Kidney capillary endothelial cell (primary cell): ENCODE results near the gene CRY2.

Source experiments
- DNase-seq: peaks from one replicate; pipeline ENCODE4 v3.0.0-alpha.2; 2018; ENCODE audit warnings: low spot score

CRY2 gene

DNA sequence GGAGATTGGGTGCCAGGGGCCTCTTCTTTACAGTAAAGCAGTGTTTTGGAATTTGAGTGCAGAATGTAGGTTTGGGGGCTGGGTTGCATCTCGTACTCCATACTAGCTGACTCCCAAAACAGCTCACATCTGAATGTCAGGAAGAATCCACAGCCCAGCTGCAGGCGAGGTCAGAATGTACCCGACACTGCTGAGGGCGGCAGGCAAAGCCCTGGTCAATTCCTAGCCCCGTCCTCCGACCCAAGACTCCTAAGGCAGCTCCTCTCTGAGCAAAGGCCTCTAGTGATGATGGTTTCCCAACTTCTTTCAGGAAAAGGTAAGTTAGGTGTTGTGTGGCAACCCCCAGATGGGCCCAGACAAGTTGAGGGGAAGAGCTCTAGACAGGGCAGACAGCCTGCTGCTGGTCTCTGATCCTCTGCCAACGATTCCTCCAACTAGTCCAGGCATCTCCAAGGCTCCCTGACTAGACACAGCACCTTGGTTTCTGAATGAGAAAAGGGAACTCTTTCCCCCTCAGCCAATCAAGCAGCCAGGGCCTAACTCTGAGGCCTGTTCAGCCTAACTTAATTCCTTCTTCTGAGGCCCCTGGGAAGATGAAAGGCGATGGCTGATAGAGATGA, 83.8 kb downstream of the CRY2 start:
- DNase-seq, result no peak

DNA sequence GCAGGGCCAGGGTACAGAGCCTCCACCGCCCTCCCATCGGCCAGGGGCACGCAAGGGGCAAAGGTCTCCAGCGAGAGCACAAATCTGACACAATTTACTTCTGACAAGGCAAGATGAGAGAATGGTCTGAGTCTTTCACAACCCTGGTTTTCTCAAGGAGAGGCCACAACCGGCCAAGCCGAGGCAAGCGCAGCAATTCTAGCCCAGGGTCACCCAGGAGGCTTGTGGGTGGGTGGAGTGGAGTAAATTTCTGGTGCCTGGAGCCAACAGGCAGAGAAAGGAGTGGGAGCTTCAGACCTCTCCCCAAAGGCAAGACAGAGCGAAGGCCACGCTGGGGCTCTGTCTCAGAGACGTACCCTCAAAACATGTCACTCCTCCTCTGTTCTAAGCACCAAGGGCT, 84.5 kb downstream of the CRY2 start:
- DNase-seq, result no peak

DNA sequence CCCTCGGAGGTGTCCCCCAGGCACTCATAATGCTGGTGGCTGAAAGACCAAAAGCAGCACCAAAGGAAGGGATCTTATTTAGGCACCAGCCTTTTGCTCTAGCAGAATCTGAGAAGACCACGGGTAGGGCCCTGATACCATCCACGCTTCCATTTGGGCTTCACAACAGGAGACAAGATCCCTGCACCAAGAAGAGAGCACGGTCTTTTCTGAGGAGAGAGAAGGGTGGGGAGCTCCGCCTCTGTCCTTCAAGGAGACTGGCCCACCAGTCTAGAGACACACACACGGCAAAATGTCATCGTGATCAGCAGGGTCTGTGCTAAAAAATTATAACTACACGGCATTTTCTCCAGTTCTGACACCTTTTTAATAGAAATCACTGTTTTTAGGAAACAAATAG, 84.9 kb downstream of the CRY2 start:
- DNase-seq, result no peak
